CD4-positive, alpha-beta T cell treated with Interleukin-1 beta for 1 hour (primary cell): ENCODE measurements around the gene PGA5.

Experiments
- DNase-seq, 2 donors: peaks; one replicate each; pipeline ENCODE4 v3.0.0-alpha.2; 2020 to 2022

The PGA5 gene

DNA sequence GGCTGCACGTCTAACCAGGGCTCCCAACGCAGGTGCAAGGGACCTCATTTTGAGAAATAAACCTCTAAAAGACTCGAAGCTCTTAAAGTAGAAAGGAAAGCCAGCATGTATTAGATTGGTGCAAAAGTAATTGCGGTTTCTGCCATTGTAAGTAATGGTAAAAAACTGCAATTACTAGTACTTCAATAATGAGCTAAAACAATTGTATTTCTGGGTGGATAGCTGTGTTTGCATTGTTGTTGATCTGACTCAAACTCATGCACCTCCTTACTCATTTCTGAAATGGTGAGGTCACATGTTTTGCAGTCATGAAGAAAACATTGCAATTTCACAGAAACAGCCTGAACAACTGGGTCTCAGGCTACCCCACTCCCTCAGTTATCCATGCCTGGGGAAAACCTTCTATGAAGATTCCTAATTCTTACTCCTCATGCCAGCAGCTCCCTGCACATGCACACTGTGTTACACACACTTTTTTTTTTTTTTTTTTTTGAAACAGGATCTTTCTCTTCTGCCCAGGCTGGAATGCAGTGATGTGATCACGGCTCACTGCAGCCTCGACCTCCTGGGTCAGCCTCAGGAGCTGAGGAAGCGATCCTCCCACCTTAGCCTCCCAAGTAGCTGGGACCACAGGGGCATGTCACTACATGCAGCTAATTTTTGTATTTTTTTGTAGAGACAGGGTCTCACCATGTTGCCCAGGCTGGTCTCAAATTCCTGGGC lies 29.5 kb downstream of the PGA5 start:
- DNase-seq = no peak

DNA sequence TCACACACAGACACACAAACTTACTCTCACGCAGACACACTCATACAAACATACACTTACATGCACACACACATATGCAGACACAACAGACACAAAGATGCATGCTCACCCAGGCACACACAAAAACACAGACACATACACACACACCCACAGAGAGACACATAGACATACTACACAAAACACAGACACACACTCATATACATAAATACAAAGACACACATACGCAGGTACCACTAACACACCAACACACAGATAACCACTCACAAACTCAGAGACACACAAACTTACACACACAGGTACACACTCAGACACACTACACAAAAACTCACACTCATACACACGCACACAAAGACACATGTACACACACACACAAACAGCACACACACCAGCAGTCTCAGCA lies 31.8 kb downstream of the PGA5 start:
- DNase-seq = no peak

DNA sequence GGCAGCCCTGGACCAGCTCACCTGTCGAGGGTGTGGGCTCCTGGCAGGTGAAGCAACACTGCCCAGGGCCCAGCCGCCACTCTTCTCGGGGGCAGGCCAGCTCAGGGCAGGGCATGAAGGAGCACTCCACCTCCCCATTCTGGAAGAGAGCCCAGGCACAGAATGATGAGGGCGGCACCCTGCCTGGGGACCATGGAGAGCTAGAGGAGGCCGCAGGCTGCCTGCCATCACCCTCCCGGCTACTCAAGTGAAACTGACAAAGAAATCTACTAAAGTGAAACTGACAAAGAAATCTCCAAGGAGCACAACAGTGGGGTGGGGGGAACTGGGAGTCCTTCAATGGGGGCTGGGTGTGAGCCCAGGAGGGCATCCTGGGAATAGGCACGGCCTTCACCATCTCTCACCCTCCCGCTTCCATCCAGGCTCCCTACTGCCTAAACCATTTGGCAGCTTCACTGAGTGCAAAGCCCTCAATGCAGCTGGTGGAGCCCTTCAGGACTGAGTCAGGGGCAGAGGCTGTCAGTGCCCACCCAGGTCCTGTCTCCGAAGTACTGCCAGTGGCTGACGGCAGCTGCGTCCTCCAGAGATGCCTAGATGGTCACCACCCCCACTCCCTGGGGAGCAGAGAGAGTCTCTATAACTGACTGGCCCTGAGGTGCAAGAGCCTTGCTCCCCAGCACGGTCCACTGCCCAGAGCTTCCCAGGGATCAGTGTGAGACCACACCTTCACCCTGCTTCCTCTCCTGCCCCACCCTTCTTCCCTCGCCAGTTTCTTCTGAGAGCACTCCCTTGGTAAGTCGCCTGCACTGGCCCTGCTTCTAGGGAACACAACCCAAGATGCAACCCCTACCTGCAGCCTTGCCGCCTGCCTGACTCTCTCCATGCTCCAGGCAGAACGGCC lies 32.5 kb downstream of the PGA5 start:
- no peak for DNase-seq

DNA sequence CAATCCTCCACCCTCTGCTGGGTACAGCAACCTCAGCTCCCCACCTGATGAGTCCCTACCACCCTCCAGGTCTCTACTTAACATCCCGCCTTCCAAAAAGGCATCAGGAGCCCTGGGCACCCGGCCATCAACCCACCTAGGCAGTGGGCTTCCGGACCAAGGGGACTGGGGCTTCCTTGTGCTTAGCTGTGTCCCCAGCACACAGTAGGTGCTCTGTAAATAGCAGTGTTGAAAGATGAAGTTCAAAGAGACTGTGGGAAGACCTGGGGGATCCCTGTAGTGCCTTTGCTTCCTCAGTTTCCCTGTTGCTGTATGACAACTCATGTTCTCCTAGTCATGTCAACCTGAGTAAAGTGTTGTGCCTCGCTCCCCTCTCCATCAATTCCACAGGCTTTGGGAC lies 33.1 kb downstream of the PGA5 start:
- no peak for DNase-seq

DNA sequence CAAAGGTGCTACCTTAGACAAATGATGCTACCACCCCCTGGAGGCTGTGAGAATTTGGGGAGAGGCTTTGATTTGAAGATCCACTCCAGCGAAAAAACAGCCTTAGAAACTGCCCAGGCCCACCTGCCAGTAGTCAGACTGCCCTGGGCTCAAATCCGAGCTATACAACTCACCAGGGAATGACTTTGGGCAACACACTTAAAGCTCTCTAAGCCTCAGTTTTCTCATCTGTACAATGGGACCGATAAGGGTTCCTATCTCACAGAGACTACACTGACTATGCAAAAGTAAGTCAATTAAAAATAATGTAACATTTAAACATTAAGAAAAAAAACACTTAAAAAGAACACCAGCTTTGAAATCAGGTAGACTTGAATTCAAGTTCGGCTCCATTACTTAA lies 34.2 kb downstream of the PGA5 start:
- DNase-seq = no peak

DNA sequence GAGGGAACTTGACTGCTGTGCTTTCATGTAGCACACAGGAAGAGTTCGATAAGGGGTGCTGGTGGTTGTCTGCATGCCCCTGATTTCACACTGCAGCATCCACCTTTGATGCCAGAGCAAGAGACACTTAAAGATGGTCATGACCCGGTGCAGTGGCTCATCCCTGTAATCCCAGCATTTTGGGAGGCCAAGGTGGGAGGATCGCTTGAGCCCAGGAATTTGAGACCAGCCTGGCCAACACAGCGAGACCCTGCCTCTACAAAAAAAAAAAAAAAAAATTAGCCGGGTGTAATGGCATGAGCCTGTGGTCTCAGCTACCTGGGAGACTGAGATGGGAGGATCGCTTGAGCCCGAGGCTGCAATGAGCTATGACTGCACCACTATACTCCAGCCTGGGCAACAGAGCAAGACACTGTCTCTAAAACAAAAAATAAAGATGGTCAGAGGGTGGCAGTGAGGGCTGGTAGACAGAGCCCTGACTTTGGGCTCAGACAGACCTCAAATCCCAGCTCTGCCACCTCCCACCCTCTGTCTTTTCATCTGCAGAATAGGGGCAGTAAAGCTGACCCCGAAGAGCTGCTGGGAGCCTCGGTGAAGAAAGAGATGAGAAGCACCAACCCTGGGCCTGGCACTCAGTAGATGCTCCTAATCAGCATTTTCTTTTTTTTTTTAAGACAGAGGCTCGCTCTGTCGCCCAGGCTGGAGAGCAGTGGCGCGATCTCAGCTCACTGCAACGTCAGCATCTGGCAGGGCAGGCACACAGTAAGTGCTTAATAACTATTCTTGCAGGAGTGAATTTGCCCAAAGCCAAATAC lies 36.4 kb downstream of the PGA5 start:
- no peak for DNase-seq

DNA sequence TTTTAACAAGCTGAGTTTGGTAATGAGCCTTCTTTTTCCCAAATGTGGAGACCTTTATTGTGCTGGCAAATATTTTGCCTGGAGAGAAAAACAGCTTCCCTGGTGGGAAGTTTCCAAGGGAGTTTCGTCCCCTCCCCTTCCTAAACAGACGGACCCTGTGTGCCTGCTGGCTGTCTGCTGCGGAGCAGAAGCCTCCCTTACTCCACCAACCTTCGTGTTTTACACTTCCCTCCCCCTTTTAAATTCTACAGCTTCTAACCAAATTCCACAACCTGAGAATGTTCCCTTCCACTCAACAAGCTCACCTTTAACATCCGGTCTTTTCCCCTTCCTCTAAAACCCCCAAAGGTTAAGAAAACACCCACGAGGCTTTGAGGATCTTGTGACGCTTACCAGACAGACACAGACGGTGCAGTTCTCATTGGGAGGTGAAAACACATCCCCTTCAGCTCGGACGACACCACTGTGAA lies 37.1 kb downstream of the PGA5 start:
- DNase-seq = no peak

DNA sequence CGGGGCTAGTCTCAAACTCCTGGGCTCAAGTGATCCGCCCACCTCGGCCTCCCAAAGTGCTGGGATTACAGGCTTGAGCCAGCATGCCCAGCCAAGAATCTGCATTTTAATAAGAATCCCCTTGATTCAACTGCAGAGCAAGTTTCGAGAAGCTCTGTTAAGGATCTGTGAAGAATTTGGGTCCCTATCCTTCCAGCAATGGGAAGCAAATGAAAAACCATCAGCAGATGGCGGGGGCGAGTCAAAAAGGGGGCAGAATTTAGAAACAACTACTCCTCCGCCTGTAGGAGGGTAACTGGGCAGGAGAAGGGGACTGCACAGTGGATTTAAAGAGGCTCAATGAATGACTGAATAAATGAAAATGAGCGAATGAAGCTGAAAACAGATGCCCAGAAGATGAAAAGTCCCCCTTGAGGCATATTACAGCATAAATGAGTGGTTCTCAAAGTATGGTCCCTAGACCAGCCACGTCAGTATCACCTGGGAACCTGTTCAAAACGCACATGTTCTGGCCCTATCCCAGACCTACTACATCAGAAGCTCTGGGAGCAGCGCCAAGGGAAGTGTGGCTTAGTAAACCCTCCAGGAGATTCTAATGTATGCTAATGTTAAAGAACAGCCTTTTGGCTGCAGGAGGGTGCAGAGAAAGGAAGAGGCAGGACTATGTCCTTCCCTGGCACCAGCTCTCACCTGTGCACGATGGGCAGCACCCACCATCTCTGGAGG lies 39.1 kb downstream of the PGA5 start:
- DNase-seq = no peak

DNA sequence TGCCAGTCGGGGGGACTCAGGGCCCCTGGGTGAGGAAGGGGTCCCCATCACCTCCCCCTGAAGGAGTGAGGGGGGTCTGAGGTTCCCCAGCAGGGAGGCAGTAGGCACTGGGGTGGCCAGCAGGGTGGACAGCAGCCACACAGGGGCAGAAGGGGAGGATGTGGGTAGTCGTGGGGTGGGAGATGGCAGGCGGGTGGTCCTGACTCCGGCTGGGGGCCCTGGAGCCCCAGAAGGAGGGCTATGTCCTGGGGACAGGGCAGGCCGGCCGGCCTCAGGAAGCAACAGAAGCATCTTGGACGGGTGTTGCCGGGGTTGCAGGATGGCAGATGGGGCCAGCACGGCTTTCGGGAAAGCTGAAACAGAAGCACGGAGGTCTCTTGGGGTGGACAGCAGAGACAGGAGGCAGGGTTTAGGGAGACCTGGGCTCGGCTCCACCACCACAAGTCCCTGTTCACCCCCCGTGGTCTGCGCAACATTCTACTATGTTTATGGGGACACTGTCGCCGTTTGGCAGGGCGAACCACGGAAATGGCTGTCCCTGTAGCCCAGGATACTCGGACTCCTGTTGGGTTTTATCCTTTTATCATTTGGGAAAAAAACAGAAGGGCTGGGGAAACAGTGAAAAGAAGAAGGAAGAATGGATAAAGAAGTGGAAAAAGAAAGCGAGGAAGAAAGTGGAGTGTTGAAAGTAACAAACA lies 40.1 kb downstream of the PGA5 start:
- DNase-seq = no peak

DNA sequence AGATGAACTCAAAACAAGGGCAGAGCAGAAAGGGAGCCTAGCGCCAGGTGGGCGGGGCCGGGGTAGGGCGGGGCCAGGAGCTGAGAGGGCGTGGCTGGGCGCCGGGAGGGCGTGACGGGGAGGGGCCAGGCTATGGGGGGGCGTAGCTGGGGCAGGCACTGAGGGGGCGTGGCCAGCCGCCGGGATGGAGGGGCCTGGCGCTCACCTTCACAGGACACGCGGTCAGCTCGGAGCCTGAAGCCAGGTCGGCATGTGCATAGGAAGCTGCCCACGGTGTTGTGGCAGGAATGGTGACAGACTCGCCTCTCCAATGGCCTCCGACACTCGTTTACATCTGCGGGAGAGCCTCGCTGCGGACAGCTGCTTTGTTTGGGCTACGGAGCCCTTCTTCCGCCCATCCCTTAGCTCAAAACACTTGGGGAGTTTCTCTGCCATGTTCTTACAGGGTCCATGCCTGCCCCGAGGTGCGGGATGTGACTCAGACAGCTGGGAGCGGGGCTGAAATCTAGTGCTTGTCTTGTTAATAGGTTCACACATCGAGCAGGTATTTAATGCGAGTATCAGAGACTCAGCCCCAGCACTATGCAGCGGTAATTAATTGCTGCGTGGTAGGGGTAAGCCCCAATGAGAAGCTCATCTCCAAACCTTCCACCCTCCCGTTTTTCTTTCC lies 40.7 kb downstream of the PGA5 start:
- DNase-seq = peak in 1 of 2 donors; percentile 12

DNA sequence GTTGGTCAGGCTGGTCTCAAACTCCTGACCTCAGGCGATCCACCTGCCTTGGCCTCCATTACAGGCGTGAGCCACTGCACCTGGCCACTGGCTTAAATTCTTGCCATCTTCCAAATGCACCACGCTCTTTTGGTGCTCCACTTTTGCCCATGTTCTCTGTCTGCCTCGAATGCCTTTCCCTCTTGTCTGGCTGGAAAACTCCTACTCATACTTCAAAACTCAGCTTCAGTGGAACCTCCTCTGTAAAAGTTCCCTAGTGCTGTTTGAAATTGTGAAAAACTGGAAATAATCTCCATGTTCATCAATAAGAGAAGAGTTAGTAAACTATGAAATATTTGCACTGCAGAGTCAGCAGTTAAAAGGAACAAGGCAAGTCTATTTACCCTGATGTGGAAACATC lies 42.6 kb downstream of the PGA5 start:
- no peak for DNase-seq

DNA sequence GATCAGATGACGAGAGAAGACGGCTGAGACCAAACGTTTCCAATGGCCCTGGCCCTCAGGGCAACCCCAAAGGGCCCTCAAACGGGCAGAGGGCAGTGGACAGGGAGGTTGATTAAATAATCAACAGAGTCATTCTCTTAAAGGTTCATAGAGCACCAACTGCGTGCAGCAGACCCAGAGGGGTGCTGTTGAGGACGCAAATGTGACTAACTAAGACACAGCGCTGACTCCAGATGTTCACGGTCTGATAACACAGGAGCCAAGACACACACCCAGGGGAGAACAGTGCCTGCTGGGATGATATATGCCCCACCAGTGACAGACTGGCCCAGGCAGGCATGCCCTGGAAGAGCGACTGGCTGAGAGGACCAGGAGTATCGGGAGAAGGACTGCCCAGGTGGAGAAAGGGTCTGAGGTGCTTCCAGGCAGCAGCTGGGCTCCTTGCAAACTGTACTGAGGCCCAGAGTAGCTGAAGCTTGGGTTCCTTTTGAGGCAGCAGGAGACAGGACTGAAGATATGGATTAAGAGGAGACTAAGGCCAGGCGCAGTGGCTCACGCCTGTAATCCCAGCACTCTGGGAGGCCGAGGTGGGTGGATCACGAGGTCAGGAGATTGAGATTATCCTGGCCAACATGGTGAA lies 46.5 kb downstream of the PGA5 start:
- no peak for DNase-seq

DNA sequence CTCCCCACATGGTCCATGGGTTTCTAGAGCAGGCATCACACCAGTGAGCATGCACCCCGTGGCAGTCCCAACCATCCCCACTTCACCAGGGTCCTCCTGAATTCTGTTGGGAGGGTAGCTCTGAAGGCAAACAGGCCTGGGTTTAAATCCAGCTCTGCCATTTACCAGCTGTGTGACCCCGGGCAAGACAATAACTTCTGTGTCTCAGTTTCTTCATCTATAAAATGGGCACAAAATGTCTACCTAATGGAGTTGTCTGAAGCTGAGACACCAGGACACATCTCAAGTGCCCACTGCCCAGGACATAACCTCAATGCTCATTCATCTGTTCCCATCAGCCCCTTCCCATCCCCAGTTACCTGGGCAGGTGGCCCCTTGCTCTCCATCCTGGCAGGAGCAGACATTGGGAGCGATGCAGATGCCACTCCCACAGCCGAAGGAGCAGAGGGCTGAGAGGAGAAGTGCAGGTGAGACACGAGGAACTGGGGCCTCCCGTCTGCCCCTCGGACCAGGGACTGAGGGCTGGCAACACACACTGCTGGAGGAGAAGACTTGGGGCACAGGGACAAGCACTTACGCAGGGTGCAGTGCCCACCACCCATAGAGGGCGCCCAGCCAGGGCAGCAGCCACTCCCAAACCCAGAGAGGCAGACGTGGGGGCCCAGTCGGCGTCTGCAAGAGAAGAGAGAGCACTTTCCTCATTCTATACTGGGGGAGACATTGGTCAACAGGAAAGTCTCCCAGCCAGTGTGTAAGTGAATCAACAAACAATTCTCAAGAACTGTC lies 50.1 kb downstream of the PGA5 start:
- no peak for DNase-seq

DNA sequence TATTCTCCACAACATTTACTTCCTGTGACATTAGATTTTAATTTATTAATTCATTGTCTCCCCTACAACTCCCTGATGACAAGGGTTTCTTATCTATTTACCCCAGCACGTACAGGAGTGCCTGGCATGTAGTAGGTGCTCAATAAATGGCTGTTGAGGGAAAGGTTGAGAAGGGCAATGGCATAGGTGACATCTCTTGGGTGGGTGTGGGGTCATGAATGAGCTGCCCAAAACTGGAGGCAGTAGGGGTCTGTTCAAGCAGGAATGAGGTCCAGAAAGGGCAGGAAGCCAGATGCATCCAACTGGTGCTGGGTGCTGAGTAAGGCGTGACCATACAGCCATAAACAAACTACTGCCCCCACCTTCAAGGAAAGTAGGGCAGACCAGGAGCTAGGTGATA lies 51.4 kb downstream of the PGA5 start:
- DNase-seq = no peak

DNA sequence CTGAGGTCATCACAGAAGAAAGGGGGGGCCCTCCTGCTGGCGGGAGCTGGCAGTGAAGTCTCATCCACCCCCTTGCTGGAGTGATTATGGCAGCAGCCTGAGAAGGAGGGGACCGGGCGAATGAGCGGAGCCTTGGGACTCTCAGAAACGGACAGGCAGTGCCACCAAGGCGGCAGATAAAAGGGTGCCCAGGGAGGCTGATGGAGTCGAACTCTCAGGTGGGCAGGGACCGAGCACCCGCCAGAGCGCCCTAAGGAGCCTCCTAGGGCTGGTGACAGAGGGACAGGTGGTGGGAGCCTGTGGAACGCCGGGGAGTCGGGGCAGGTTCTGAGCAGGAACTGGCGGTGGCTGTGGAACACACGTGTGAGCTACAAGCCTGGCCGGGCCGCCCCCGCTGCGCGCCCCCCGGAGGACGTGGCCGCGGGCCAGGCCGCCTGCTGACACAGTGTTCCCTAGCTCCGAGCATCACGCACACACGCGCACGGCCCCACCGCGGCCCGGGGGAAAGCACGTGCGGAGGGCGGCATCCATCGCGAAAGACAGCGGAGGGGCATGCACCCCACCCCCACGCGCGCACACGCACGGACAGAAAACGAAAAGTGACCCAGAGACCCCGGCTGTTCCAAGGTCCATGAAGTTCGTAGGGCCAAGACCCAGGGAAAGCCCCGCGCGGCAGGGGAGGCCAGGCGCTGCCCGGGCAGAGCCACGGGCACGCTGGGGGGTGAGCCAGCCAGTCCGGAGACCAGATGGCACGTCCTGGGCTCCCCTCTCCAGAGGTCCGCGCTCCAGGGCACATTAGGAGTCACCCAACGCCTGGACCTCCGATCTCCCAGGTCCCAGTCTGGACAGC lies 53.1 kb downstream of the PGA5 start:
- peak in 1 of 2 donors; percentile 2 for DNase-seq

DNA sequence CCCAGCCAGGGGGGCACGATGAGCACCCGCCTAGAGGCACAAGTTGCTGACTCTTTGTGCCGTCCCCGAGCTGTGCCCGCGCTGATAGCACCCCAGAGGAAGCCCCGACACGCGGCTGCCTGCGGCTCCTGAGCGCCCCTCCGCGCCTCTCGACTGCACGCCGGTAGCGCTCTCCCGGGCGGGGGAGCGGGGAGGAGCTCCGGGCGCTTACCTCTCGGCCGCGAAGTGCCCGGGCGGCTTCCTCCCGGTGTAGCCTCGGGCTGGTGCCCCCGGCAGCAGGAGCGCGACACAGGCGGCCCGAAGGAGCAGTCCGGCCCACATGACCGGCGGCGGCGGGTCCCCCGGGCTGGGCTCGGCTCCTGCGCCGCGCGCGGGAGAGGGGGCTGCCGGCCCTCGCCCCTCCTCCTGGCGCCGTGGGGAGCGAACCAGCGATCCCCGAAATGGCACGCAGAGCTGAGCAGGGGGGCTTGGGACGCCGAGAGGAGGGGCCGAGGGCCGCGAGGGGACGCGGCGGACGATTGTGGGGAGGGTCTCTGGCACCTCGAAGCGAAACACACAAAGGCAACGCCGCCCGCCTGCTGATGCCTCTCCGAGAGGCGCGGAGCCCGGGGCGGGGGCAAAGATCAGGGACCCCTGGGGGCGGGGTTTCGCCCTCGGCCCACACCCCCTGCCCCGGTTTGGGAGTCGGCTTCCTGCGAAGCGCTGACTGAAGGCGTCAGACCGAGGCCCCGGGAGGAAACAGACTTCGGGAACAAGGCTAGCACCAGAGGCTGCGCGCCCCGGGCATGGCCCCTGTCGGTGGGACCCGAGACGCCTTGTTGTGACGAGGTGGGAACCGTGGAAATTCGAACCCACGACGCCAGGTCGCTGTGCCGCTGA lies 54.0 kb downstream of the PGA5 start, which contains the start of gene VWCE:
Gene VWCE, minus strand, starts transcription at position 600 of the 879 bp plus-strand sequence. Its CDS starts 279 bp downstream, at position 321.
- peak; percentile 48 to 57 for DNase-seq

DNA sequence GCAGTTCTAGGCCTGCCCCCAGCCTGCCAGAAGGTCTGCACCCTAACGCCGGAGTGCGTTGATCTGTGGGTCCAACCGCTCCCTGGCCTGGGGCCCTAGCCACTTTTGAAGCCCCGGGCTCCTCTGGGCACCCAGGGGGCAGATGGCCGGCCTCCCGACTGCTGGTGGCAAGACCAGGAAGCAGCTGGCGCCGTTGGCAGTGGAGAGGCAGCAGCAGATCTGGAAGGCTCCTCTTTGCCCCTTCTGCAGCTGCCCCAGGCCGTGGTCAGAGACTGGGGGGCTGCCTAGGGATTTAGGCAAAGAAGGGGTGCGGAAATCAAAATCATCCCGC lies 54.6 kb downstream of the PGA5 start:
- no peak for DNase-seq

DNA sequence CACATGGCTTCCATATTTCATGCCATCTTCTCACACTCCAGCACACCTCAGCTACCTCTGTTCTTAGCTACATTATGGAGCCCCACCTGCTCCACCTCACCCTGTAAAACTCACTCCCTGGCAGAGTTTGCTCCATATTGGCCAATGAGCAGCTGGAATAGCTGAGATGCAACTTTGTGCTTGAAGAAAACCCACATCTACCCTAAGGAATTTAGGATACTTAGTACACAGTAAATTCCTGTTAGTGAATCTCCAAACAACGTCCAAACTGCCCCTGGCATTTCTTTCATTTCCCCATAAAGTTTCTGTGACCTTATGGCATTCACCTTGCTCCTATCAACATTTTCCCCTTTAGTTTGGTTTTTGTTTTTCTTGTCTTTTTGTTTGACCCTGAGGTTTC lies 56.4 kb downstream of the PGA5 start:
- DNase-seq = no peak
